GM19452 (cell line): ENCODE data around the gene MAFG.

Experiments
- ATAC-seq: cut with Tn5 transposase; IDR thresholded peaks from one replicate; pipeline ENCODE4 v1.9.1; 2021; ENCODE audit not compliant: unreplicated experiment

Gene MAFG

GRCh38 chr17:81940538-81941483, 13.3 kb upstream of the MAFG start:
- ATAC-seq, result no peak

GRCh38 chr17:81939881-81940385, 12.4 kb upstream of the MAFG start:
- no peak for ATAC-seq

- no peak for ATAC-seq
Measured at GRCh38 chr17:81939218-81939617, 11.7 kb upstream of the MAFG start.

- ATAC-seq, result no peak
Measured at GRCh38 chr17:81935709-81936084, 8.2 kb upstream of the MAFG start.

GRCh38 chr17:81934850-81935708, 7.5 kb upstream of the MAFG start:
- ATAC-seq, result no peak

- no peak for ATAC-seq
Measured at GRCh38 chr17:81934098-81934757, 6.7 kb upstream of the MAFG start.

GRCh38 chr17:81933178-81933699, 5.7 kb upstream of the MAFG start:
- no peak for ATAC-seq

- ATAC-seq, result no peak
Measured at GRCh38 chr17:81932333-81932983, 4.9 kb upstream of the MAFG start.

GRCh38 chr17:81931557-81932332, 4.2 kb upstream of the MAFG start:
- no peak for ATAC-seq

- no peak for ATAC-seq
Measured at GRCh38 chr17:81931189-81931556, 3.6 kb upstream of the MAFG start.

GRCh38 chr17:81930142-81931125, 2.9 kb upstream of the MAFG start:
- no peak for ATAC-seq

GRCh38 chr17:81929253-81930141, 2.0 kb upstream of the MAFG start:
- ATAC-seq, result no peak

- no peak for ATAC-seq
Measured at GRCh38 chr17:81928544-81929252, 1.2 kb upstream of the MAFG start.

- peak; percentile 18 for ATAC-seq
Measured at GRCh38 chr17:81927152-81927652, 333 bp downstream of the MAFG start.

- peak; percentile 26 for ATAC-seq
Measured at GRCh38 chr17:81926451-81927151, 934 bp downstream of the MAFG start.

GRCh38 chr17:81925860-81926450, 1.6 kb downstream of the MAFG start:
- ATAC-seq, result no peak
